GM19025 (cell line): Measurements from ENCODE around the gene C10orf90.

ENCODE experiments used
- ATAC-seq: cut with Tn5 transposase; IDR thresholded peaks from one replicate; pipeline ENCODE4 v1.9.1; 2021; ENCODE audit warnings: mild to moderate bottlenecking, low read depth, moderate library complexity; ENCODE audit not compliant: unreplicated experiment

The C10orf90 gene

GRCh38 chr10:126639084-126639483 lies 31.4 kb downstream of the C10orf90 start:
- ATAC-seq = no peak

- ATAC-seq = no peak
Measured at GRCh38 chr10:126638542-126638941, 32.0 kb downstream of the C10orf90 start.

- no peak for ATAC-seq
Measured at GRCh38 chr10:126637501-126637900, 33.0 kb downstream of the C10orf90 start.

GRCh38 chr10:126634911-126635310 lies 35.6 kb downstream of the C10orf90 start:
- no peak for ATAC-seq

- ATAC-seq = no peak
Measured at GRCh38 chr10:126634347-126634746, 36.1 kb downstream of the C10orf90 start.

GRCh38 chr10:126632705-126633104 lies 37.8 kb downstream of the C10orf90 start:
- no peak for ATAC-seq

- ATAC-seq = no peak
Measured at GRCh38 chr10:126629925-126630624, 40.4 kb downstream of the C10orf90 start.

GRCh38 chr10:126628746-126629145 lies 41.7 kb downstream of the C10orf90 start:
- no peak for ATAC-seq

- no peak for ATAC-seq
Measured at GRCh38 chr10:126621846-126622245, 48.6 kb downstream of the C10orf90 start.

- ATAC-seq = no peak
Measured at GRCh38 chr10:126618466-126618865, 52.0 kb downstream of the C10orf90 start.

GRCh38 chr10:126617733-126618132 lies 52.8 kb downstream of the C10orf90 start:
- ATAC-seq = no peak

GRCh38 chr10:126617208-126617607 lies 53.3 kb downstream of the C10orf90 start:
- no peak for ATAC-seq

GRCh38 chr10:126616737-126617136 lies 53.8 kb downstream of the C10orf90 start:
- no peak for ATAC-seq

GRCh38 chr10:126611303-126611702 lies 59.2 kb downstream of the C10orf90 start:
- ATAC-seq = no peak

GRCh38 chr10:126609566-126609965 lies 60.9 kb downstream of the C10orf90 start:
- no peak for ATAC-seq

- no peak for ATAC-seq
Measured at GRCh38 chr10:126599949-126600682, 70.4 kb downstream of the C10orf90 start.

- ATAC-seq = no peak
Measured at GRCh38 chr10:126598009-126598408, 72.5 kb downstream of the C10orf90 start.

- ATAC-seq = no peak
Measured at GRCh38 chr10:126597211-126597610, 73.3 kb downstream of the C10orf90 start.

GRCh38 chr10:126596472-126597016 lies 73.9 kb downstream of the C10orf90 start:
- ATAC-seq = no peak

- ATAC-seq = no peak
Measured at GRCh38 chr10:126595160-126595559, 75.3 kb downstream of the C10orf90 start.

- ATAC-seq = no peak
Measured at GRCh38 chr10:126593968-126594701, 76.4 kb downstream of the C10orf90 start.
